GM12874 (cell line): Measurements from ENCODE around the gene SGMS1.

Source experiments
- TF ChIP-seq, protein P1 (sequence below): IDR thresholded peaks from 2 replicates; pipeline ENCODE4 v1.5.1; 2011; ENCODE audit warnings: low read depth, mild to moderate bottlenecking, control low read depth, low read length, moderate library complexity; ENCODE audit not compliant: insufficient read depth

Gene SGMS1

DNA sequence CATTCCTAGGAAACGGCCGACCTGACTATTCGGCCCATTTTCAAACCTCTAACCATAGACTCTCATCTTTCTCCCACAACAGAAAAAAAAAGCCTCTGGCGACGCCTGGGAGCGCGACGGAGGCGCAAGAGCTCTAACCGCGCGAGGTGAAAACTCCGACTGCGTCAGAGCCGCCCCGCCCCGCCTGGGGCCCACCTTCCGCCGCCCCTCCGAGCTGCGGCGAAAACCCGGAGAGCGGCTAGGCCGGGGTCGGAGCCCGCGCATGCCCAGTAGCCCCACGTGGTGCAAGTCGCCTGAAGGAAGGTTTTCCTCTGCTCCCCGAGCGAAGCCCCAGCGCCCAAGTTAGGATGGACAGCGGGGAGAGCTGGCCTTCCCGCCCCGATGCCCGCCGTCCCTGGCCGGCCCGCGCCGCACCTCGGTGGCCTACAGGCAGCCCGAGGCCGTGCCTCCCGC lies 683 bp upstream of the SGMS1 start:
- TF ChIP-seq, protein P1, sequence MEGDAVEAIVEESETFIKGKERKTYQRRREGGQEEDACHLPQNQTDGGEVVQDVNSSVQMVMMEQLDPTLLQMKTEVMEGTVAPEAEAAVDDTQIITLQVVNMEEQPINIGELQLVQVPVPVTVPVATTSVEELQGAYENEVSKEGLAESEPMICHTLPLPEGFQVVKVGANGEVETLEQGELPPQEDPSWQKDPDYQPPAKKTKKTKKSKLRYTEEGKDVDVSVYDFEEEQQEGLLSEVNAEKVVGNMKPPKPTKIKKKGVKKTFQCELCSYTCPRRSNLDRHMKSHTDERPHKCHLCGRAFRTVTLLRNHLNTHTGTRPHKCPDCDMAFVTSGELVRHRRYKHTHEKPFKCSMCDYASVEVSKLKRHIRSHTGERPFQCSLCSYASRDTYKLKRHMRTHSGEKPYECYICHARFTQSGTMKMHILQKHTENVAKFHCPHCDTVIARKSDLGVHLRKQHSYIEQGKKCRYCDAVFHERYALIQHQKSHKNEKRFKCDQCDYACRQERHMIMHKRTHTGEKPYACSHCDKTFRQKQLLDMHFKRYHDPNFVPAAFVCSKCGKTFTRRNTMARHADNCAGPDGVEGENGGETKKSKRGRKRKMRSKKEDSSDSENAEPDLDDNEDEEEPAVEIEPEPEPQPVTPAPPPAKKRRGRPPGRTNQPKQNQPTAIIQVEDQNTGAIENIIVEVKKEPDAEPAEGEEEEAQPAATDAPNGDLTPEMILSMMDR: no peak

- TF ChIP-seq, protein P1: no peak
These were observed 772 bp downstream of the SGMS1 start for GRCh38 chr10:50622706-50623662.

DNA sequence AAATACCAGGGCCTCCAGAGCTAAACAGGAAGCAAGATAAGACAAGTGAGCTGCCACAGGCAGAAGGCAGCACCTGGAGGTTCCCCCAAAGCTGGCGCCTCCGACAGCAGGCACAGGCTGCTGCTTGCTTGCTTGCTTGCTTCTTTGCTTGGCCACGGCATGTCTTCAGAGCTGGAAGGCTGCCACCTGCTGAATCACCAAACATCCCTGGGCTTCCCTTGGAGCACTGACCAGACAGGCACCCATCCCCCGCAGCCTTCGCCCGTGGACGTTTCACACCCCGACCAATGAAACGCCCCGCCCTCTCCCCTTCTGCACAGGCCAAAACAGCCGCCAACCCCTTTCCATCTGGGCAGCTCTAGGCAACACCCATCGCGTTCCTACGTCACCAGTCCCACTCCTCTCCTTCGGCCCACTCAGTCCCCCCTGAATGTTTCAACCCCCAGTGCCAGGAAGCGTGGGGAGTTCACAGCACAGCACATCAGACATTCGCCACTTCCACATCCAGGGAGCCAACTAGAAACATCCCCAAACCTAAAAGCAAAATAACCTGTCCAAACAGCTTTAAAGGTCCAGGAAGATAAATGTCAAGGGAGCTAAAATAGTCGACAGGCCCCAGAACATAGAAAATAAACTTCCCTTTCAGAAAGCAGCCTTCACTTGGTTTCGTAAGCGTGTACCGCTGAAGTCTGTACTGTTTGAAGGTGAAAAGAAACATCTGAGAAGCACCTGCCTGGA lies 1.6 kb downstream of the SGMS1 start:
- TF ChIP-seq, protein P1: no peak

DNA sequence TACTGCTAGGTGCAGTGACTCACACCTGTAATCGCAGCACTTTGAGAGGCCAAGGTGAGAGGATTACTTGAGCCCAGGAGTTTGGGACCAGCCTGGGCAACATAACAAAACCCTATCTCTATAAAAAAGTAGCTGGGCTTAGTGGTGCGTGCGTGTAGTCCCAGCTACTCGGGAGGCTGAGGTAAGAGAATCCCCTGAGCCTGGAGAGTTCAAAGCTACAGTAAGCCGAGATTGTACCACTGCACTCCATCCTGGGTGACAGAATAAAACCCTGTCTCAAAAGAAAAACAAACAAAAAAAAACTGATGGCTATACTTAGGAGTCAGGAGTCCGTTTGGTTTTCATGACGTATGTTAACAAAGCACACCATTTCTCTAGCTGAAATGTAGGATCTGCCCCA lies 2.9 kb downstream of the SGMS1 start:
- TF ChIP-seq, protein P1: no peak

DNA sequence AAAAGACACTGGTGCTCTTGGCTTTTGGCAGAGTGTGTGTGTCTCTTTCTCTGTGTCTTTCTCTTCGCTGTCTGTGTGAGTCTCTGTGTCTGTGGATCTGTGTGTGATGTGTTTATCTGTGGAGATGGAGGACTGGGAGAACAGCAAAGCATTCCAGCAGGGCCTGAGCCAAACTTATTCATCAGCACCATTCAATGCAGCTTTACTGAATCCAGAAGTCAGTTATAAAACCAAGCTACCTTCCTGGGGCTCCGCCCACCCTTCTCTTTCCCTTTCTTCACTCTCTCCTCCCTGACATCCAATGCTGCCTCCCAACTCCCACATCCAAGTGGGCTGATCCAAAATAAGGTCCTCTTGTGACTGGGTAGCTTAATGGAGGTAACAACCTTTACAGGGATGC lies 3.9 kb downstream of the SGMS1 start:
- TF ChIP-seq, protein P1: no peak

DNA sequence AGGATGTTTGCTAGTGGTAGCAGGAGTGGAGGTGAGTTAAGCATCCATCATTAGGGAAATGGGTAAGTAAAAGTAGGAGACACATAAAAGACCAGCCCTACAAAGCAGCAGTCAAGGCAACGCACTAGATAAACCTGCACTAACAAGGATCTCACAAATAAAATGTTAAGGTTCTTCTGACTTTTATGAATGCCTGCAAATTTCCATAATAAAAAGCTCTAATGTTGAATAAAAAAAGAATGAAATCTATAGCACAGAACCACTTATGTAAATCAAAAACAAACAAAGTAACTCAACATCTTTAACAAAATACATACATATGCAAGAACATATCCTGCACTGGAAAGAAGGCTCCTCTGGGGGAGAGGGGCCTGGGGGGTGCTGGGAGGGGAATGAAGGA lies 4.6 kb downstream of the SGMS1 start:
- TF ChIP-seq, protein P1: no peak

DNA sequence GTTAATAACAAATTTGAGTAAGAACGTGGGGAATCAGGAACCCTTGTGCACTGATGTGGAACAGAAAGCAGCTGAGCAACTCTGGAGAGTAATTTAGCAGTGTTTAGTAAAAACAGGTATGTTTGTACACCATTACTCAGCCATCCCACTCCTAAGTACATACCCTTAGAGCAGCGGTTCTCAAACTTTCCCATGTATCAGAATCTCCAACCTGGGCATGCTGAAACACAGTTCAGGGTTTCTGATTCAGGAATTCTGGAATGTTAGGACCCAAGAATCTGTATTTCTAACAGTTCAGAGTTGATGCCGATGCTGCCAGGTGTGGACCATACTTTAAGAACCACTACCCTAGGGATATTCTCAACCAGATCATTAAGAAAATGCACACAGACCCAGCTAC lies 5.1 kb downstream of the SGMS1 start:
- TF ChIP-seq, protein P1: no peak
